Uterus (tissue), 4 donors: ENCODE measurements around the gene SLC6A17. TPM values are rescaled to one million over a fixed set of nuclear protein-coding genes. Genes with fewer than 3 reads are reported as not detected.

Experiments used
- DNase-seq, 2 donors: peaks; one replicate each; pipeline ENCODE4 v3.0.0-alpha.2; 2019 to 2020
- H3K27ac ChIP-seq, 2 donors: fragments of 200-600 bp; sonication (generic); 1 replicate in 1 of 2; 2 replicates in 1 of 2; pipeline ENCODE4 v1.5.1; 2016 to 2018
- H3K27me3 ChIP-seq, 2 donors: fragments of 200-600 bp; sonication (generic); one replicate each; pipeline ENCODE4 v1.5.1; 2018 to 2019; ENCODE audit warnings: control low read depth in 1 of 2
- H3K36me3 ChIP-seq, 2 donors: fragments of 200-600 bp; sonication (generic); one replicate each; pipeline ENCODE4 v1.5.1; 2019; ENCODE audit warnings: control low read depth in 1 of 2
- H3K4me1 ChIP-seq, 2 donors: fragments of 200-600 bp; sonication (generic); one replicate each; pipeline ENCODE4 v1.5.1; 2018 to 2019; ENCODE audit warnings: control low read depth in 1 of 2
- H3K4me3 ChIP-seq, 2 donors: fragments of 200-600 bp; sonication (generic); 1 replicate in 1 of 2; 2 replicates in 1 of 2; pipeline ENCODE4 v1.5.1; 2018 to 2019; ENCODE audit warnings: mild to moderate bottlenecking in 1 of 2
- H3K9me3 ChIP-seq, 2 donors: fragments of 200-600 bp; sonication (generic); one replicate each; pipeline ENCODE4 v1.5.1; 2019; ENCODE audit warnings: control low read depth in 1 of 2
- POLR2A ChIP-seq, 2 donors: fragments of 450-650 bp; IDR thresholded peaks; one replicate each; pipeline ENCODE4 v1.6.1; 2016; ENCODE audit warnings: antibody characterized with exemption in 2 of 2, mild to moderate bottlenecking in 1 of 2, moderate library complexity in 1 of 2
- intact Hi-C: fragments of 100-400 bp; cut with DNase I; formaldehyde crosslinking; loops from one replicate; pipeline ENCODE4 v1.15.1; 2023; ENCODE audit warnings: low total_unique reads
- total RNA-seq, 4 donors: library from RNA; depleted of rRNA in 3 of 4; stranded (reverse); fragments of >200 nt in 3 of 4; gene quantifications; one replicate each; pipeline versions ENCODE4 v1.1.0 to v1.2.4, GENCODE V29; 2014 to 2023
- TF ChIP-seq, protein P1 (sequence below), 4 experiments: fragments of 200-600 bp in 2 of 4; fragments of 450-650 bp in 2 of 4; sonication (generic) in 2 of 4; IDR thresholded peaks; one replicate each; pipeline ENCODE4 v1.5.1; 2016 to 2019; ENCODE audit warnings: antibody characterized with exemption in 4 of 4, mild to moderate bottlenecking in 2 of 4, moderate library complexity in 1 of 4
- donor health status: DM: yes; HTN: yes; CAD: no.

Gene SLC6A17
- total RNA-seq, 4 donors from 2014 or later: 0.07 to 0.15 TPM; not detected in 2

DNA sequence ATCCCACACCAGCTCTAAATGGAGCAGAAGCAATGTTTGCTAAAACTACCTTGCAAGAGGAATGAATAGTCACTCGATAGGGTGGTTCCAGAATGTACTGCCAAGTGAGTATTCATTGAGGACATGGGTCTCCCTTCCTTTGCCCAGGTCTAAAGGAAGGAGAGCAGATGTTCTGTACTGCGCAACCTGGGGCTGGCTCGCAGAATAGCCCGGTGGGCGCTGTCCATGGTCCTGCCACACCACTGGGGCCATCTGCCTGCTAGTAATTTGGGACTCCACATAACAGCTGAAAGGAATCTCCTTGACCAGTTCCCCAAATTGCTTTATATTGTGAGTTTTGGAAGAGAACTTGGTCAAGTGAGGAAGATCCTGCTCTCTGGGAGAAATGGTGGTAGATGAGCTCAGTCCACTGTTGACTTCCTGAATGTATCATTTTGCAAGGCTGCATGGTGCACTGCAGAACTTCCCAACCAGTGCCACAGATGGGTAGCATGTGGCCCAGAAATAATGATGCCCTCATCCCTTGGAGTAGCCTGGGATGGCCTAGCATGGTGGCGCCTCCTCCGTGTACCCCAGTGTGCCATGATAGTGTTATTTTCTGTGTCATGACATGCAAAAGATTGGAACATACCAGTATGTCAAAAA lies 5.7 kb downstream of the SLC6A17 start:
- H3K4me3 ChIP-seq: no peak overlapping the region
- H3K27me3 ChIP-seq: peaks cover 0 to 9% of the 10 kb centered on the region in 2 donors
- intact Hi-C loops: no loop called here
- DNase-seq: peak; percentile 22 to 45
- H3K27ac ChIP-seq: no peak overlapping the region
- H3K9me3 ChIP-seq: no peaks in the 10 kb centered on the region
- TF ChIP-seq POLR2A (IDR thresholded peaks at IDR 0.05): no peak
- TF ChIP-seq, protein P1, sequence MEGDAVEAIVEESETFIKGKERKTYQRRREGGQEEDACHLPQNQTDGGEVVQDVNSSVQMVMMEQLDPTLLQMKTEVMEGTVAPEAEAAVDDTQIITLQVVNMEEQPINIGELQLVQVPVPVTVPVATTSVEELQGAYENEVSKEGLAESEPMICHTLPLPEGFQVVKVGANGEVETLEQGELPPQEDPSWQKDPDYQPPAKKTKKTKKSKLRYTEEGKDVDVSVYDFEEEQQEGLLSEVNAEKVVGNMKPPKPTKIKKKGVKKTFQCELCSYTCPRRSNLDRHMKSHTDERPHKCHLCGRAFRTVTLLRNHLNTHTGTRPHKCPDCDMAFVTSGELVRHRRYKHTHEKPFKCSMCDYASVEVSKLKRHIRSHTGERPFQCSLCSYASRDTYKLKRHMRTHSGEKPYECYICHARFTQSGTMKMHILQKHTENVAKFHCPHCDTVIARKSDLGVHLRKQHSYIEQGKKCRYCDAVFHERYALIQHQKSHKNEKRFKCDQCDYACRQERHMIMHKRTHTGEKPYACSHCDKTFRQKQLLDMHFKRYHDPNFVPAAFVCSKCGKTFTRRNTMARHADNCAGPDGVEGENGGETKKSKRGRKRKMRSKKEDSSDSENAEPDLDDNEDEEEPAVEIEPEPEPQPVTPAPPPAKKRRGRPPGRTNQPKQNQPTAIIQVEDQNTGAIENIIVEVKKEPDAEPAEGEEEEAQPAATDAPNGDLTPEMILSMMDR (IDR thresholded peaks at IDR 0.05): no peak
- H3K36me3 ChIP-seq: no peaks in the 10 kb centered on the region
- no peaks in the 10 kb centered on the region for H3K4me1 ChIP-seq

DNA sequence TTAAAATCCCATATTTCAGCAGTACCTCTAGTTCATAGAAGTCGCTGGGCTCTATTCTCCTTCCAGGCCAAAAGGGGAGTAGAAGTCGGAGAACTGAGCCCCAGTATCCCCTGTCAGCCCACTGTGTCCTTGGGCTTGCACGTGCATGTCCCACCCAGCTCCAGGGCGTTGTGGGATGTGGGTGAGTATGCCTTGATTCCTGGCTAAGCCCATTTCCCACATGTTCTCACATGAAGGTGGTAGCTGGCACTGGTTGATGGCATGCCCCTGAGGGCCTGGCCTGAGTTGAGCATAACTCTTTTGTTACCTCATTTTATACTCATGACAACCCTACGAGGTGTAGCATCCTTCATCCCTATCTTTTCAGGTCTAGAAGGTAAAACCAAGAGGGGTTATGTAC lies 8.0 kb downstream of the SLC6A17 start:
- Histone ChIP-seq H3K4me3 (no peak overlapping the region), H3K4me1 (no peaks in the 10 kb centered on the region), H3K36me3 (no peaks in the 10 kb centered on the region), H3K27me3 (no peaks in the 10 kb centered on the region), H3K27ac (no peak overlapping the region), H3K9me3 (no peaks in the 10 kb centered on the region)
- intact Hi-C loops: no loop called here
- TF ChIP-seq POLR2A (IDR thresholded peaks at IDR 0.05): no peak
- TF ChIP-seq, protein P1 (IDR thresholded peaks at IDR 0.05): no peak
- DNase-seq: no peak

DNA sequence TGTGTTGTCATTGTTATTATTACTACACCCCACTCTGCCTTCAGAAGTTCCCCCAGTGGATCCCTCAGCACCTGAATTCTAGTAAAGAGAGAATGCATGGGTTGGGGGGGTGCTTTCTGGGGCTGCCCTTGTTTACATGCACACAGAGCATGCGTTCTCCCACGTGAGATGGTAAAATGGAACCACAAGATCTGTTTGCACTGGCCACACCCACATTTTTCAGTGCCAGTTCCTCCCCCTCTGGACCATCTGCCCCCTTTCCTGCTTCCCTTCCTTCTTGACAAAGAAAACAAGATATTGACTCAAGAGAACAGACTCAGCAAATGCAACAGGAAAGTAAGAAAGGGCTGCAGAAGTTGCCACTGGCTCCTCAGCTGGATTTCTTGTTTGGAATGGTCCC lies 8.9 kb downstream of the SLC6A17 start:
- no peak overlapping the region for H3K27ac ChIP-seq
- no peaks in the 10 kb centered on the region for H3K9me3 ChIP-seq
- TF ChIP-seq, protein P1 (IDR thresholded peaks at IDR 0.05): no peak
- TF ChIP-seq POLR2A (IDR thresholded peaks at IDR 0.05): no peak
- H3K27me3 ChIP-seq: no peaks in the 10 kb centered on the region
- intact Hi-C loops: no loop called here
- H3K4me3 ChIP-seq: no peak overlapping the region
- H3K36me3 ChIP-seq: no peaks in the 10 kb centered on the region
- DNase-seq: no peak
- no peaks in the 10 kb centered on the region for H3K4me1 ChIP-seq

DNA sequence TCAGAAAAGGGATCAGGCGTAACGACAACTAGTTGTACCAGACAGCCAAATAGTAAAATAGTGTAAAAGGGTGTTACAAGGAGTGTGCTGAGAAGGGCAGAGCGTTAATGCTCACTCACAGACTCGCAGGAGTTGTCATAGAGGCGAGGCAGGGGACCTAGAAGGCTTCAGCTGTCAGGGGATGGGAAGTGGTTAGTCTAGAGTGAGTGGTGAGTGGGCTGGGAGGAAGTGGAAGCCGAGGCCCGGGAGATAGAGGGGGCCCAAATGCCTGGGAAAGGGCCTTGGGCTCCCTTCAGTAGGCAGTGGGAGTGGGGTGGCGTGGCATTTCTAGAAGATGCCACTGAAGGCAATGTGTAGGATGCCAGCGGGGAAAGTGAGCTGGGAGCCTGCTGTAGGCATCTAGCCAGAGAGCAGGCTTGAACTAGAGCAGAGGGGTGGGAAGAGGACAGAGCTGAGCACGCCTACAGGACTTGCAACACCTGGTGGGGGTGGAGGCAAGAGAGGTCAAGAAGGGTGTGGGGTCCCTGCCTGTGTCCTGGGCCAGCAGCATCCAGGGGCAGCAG lies 10.3 kb downstream of the SLC6A17 start:
- H3K27ac ChIP-seq: no peak overlapping the region
- H3K4me1 ChIP-seq: no peaks in the 10 kb centered on the region
- no peaks in the 10 kb centered on the region for H3K27me3 ChIP-seq
- no peaks in the 10 kb centered on the region for H3K9me3 ChIP-seq
- no peak for DNase-seq
- no peaks in the 10 kb centered on the region for H3K36me3 ChIP-seq
- intact Hi-C loops: no loop called here
- H3K4me3 ChIP-seq: no peak overlapping the region
- TF ChIP-seq, protein P1 (IDR thresholded peaks at IDR 0.05): no peak
- no peak for TF ChIP-seq POLR2A (IDR thresholded peaks at IDR 0.05)

DNA sequence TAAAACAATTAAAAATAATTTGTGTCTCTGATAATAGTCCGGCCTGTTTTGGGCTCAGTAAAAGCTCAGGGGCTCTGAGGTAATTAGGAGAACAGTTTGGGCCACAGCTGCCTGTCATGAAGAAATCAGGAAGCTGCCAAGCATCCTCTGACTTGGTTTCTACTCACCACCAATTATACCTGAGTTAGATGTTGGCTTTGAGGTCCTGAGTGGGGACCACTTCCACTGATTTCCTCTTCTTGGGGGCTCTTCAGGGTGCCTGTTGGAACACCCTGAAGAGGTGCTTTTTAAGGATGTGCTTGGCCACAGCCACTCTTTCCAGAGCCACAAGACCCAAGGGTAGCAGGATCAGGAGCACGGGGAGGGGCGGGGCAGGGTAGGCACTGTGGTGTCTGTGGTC lies 10.9 kb downstream of the SLC6A17 start:
- Histone ChIP-seq H3K4me1 (no peaks in the 10 kb centered on the region), H3K36me3 (no peaks in the 10 kb centered on the region), H3K4me3 (no peak overlapping the region), H3K27me3 (no peaks in the 10 kb centered on the region), H3K27ac (no peak overlapping the region), H3K9me3 (no peaks in the 10 kb centered on the region)
- intact Hi-C loops: no loop called here
- TF ChIP-seq POLR2A (IDR thresholded peaks at IDR 0.05): no peak
- TF ChIP-seq, protein P1 (IDR thresholded peaks at IDR 0.05): no peak
- no peak for DNase-seq
